ENCODE results near the gene LRRC32.

DNA sequence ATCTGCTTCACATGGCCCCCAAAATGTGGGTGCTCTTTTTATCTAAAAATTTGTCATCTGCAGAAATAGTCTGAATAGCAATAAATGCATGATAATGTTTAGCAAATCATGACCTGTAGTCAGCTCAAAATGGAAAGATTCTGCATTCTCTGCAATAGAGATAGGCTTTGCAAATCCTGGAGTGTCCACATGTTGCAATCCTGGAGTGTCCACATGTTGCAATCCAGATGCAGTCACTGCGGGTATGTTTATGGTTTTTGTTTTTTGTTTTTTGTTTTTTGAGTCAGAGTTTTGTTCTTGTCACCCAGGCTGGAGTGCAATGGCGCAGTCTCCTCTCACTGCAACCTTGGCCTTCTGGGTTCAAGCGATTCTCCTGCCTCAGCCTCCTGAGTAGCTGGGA, 20.2 kb upstream of the LRRC32 start:
- TF ChIP-seq, protein P1, sequence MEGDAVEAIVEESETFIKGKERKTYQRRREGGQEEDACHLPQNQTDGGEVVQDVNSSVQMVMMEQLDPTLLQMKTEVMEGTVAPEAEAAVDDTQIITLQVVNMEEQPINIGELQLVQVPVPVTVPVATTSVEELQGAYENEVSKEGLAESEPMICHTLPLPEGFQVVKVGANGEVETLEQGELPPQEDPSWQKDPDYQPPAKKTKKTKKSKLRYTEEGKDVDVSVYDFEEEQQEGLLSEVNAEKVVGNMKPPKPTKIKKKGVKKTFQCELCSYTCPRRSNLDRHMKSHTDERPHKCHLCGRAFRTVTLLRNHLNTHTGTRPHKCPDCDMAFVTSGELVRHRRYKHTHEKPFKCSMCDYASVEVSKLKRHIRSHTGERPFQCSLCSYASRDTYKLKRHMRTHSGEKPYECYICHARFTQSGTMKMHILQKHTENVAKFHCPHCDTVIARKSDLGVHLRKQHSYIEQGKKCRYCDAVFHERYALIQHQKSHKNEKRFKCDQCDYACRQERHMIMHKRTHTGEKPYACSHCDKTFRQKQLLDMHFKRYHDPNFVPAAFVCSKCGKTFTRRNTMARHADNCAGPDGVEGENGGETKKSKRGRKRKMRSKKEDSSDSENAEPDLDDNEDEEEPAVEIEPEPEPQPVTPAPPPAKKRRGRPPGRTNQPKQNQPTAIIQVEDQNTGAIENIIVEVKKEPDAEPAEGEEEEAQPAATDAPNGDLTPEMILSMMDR (conservative IDR thresholded peaks at IDR 0.05; ENCODE audit: low read length) = no peak
- no peak for TF ChIP-seq EZH2phosphoT487 (IDR thresholded peaks at IDR 0.05; ENCODE audit: borderline replicate concordance)
